ENCODE measurements around the gene ITGA5. TPM values are rescaled to one million over a fixed set of nuclear protein-coding genes. Genes with fewer than 3 reads are reported as not detected.

ITGA5 gene
- total and polyA plus RNA-seq, 2 of the 13 experiments (the other 11 are each of a cell fraction or from before 2014, with no cell fraction given) = 0.20 to 0.40 TPM

DNA sequence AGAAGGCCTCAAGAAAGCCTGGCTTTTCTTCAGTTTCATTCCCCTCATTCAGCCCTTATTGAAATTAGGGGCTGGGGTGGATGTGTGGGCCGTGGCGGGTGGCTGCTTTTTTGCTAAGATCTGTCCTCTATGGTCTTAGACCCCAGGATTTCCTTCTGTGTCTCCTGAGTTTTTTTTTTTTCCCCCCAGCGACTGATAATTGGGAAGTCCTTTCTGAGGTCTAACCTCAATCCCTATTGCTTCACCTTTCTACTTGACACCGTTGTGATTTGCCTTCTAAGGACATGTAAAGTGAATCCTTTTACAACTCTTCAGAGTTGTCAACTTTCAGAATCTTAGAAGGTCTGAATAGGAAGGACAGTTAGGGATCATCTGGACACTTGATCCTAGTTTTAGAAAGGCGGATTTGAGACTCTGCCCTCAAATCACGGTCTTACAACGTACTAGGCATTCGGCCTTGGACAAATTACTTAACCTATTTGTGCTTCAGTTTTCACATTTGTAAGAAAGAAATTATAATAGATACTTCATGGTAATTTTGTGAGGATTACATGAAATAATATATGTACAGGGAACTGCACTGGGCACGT lies 59.2 kb downstream of the ITGA5 start (continued):
- TF ChIP-seq, protein P1, sequence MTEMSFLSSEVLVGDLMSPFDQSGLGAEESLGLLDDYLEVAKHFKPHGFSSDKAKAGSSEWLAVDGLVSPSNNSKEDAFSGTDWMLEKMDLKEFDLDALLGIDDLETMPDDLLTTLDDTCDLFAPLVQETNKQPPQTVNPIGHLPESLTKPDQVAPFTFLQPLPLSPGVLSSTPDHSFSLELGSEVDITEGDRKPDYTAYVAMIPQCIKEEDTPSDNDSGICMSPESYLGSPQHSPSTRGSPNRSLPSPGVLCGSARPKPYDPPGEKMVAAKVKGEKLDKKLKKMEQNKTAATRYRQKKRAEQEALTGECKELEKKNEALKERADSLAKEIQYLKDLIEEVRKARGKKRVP (CRISPR knock-in tag; IDR thresholded peaks at IDR 0.05) = no peak
- TF ChIP-seq ZSCAN12 (CRISPR knock-in tag; IDR thresholded peaks at IDR 0.05) = no peak
- TF ChIP-seq ZNF160 (CRISPR knock-in tag; IDR thresholded peaks at IDR 0.05) = no peak
- TF ChIP-seq CREM (IDR thresholded peaks at IDR 0.05) = no peak
- TF ChIP-seq CREM (CRISPR knock-in tag; IDR thresholded peaks at IDR 0.05) = no peak
- no peak for TF ChIP-seq ZNF766 (CRISPR knock-in tag; IDR thresholded peaks at IDR 0.05; ENCODE audit: borderline replicate concordance)
- no peak for TF ChIP-seq POGZ (CRISPR knock-in tag; IDR thresholded peaks at IDR 0.05)
- TF ChIP-seq THAP11 (CRISPR knock-in tag; IDR thresholded peaks at IDR 0.05) = no peak
- 0 out of 2 replicates have a peak, but pooled peaks have one; percentile 3 for TF ChIP-seq MYNN (CRISPR knock-in tag; IDR thresholded peaks at IDR 0.05; ENCODE audit: low read depth)
- TF ChIP-seq ZNF335 (CRISPR knock-in tag; IDR thresholded peaks at IDR 0.05) = no peak
- TF ChIP-seq TCF12 (IDR thresholded peaks at IDR 0.05) = no peak
- TF ChIP-seq TCF12 (CRISPR knock-in tag; IDR thresholded peaks at IDR 0.05) = 0 out of 2 replicates have a peak, but pooled peaks have one; percentile 44
- TF ChIP-seq GABPB1 (CRISPR knock-in tag; IDR thresholded peaks at IDR 0.05) = no peak
- TF ChIP-seq RXRA (CRISPR knock-in tag; IDR thresholded peaks at IDR 0.05) = no peak
- no peak for TF ChIP-seq ZNF550 (CRISPR knock-in tag; IDR thresholded peaks at IDR 0.05; ENCODE audit: borderline replicate concordance)
- TF ChIP-seq GLMP (CRISPR knock-in tag; IDR thresholded peaks at IDR 0.05; ENCODE audit: borderline replicate concordance) = no peak
- no peak for TF ChIP-seq PAXIP1 (CRISPR knock-in tag; conservative IDR thresholded peaks at IDR 0.05)
- TF ChIP-seq ELF4 (CRISPR knock-in tag; IDR thresholded peaks at IDR 0.05; ENCODE audit: borderline replicate concordance) = no peak
- no peak for TF ChIP-seq CTCF (CRISPR knock-in tag; IDR thresholded peaks at IDR 0.05)
- TF ChIP-seq, protein P2, sequence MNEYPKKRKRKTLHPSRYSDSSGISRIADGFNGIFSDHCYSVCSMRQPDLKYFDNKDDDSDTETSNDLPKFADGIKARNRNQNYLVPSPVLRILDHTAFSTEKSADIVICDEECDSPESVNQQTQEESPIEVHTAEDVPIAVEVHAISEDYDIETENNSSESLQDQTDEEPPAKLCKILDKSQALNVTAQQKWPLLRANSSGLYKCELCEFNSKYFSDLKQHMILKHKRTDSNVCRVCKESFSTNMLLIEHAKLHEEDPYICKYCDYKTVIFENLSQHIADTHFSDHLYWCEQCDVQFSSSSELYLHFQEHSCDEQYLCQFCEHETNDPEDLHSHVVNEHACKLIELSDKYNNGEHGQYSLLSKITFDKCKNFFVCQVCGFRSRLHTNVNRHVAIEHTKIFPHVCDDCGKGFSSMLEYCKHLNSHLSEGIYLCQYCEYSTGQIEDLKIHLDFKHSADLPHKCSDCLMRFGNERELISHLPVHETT (CRISPR knock-in tag; conservative IDR thresholded peaks at IDR 0.05) = no peak
- TF ChIP-seq TP53 (CRISPR knock-in tag; conservative IDR thresholded peaks at IDR 0.05) = no peak
- TF ChIP-seq ARNT2 (CRISPR knock-in tag; IDR thresholded peaks at IDR 0.05; ENCODE audit: low read depth) = no peak
- no peak for TF ChIP-seq CENPT (CRISPR knock-in tag; IDR thresholded peaks at IDR 0.05; ENCODE audit: low read depth)
